Measurements from ENCODE around the gene ATXN10.

The ATXN10 gene

DNA sequence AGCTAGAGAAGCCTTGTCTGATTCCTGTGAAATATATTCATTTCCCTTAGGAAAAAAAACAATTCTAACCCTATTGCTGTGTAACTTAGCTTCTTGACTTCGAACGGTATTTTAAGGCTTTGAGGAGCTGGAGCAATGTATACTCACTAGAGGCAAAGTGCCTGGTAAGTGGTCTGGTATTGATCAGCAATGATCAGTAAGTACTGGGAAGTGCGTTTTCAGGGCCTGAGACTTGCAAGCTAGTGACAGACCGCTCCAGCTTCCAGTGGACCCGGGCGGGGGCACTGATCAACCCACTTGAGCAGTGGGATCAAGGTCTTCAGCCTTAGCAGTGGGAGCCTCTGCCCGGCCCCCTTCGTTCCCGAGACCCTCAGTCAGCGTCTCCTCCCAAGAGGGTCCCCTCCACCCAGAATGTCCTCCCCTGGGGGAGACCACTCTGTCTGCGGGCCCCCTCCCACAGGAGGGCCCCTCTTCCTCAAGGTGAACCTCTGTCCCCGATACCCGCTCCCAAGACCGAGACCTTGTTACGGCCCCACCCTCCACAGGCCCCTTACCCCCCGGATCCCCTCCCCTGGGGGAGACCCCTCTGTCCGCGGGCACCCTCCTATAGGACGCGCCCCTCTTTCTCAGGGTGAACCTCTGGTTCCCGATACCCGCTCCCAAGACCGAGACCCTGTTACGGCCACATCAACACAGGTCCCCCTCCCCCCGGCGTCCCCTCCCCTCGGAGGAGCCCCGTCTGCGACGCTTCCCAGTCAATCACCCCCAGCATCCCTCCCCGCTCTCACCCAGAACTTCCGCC, 452 bp upstream of the ATXN10 start:
- DNase-seq (ENCODE audit: extremely low spot score) = no peak
- TF ChIP-seq, protein P1, sequence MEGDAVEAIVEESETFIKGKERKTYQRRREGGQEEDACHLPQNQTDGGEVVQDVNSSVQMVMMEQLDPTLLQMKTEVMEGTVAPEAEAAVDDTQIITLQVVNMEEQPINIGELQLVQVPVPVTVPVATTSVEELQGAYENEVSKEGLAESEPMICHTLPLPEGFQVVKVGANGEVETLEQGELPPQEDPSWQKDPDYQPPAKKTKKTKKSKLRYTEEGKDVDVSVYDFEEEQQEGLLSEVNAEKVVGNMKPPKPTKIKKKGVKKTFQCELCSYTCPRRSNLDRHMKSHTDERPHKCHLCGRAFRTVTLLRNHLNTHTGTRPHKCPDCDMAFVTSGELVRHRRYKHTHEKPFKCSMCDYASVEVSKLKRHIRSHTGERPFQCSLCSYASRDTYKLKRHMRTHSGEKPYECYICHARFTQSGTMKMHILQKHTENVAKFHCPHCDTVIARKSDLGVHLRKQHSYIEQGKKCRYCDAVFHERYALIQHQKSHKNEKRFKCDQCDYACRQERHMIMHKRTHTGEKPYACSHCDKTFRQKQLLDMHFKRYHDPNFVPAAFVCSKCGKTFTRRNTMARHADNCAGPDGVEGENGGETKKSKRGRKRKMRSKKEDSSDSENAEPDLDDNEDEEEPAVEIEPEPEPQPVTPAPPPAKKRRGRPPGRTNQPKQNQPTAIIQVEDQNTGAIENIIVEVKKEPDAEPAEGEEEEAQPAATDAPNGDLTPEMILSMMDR (IDR thresholded peaks at IDR 0.05; ENCODE audit: control extremely low read depth, extremely low read depth, low read depth, missing control alignments) = no peak
- CTCF ChIA-PET = interaction anchor here (0.8 to 1.5 kb wide), 3 partner anchors 9 to 26 kb away, joined by 3 to 5 read pairs (median 3); no protein-coding TSS in a partner anchor
- POLR2A ChIA-PET = no interaction called here

DNA sequence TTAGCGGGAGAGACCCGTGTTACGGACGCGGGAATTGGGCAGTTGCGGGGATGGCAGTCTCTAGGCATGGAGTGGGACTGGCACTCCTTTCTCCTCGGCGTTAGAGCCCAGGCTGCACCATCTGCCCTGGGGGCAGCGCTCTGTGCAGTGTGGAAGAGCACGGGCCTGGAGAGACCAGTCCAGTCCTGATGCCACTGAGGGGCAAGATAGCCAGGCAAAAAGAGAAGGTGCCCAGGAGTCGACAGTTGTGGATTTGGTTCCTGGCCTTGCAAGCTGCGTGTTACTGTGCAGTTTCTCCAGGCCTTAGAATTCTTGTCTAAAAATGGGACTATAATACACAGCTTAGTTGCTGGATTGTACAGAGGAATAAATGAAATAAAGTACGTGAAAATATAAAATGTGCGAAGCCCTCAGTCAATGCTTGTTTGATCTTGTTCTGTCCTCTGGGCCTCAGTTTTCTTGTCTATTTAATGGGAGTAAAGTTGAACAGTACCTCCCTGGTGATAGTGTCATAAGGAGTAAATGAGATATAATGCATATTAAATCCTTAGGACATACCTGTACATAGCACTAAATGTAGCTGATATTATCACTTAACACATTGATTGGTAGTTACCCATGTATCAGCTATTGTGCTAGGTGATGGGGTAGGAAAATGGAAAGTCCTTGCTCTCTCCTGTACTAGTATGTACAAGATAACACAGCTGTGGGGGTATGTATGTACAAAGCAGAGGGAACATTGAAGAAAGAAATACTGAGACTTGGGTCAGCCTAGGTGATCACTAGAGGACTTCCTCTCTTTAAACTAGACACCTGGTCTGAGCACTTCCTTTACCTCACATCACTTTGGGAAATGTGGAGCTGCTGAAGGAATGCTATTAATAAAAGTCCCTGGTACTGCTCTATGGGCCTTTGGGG, 1.2 kb downstream of the ATXN10 start:
- TF ChIP-seq, protein P1 (IDR thresholded peaks at IDR 0.05; ENCODE audit: control extremely low read depth, extremely low read depth, low read depth, missing control alignments) = no peak
- DNase-seq (ENCODE audit: extremely low spot score) = no peak
- CTCF ChIA-PET = interaction anchor here (1.1 to 1.5 kb wide), 4 partner anchors 8 to 191 kb away, joined by 3 to 4 read pairs (median 3); no protein-coding TSS in a partner anchor
- POLR2A ChIA-PET = no interaction called here

DNA sequence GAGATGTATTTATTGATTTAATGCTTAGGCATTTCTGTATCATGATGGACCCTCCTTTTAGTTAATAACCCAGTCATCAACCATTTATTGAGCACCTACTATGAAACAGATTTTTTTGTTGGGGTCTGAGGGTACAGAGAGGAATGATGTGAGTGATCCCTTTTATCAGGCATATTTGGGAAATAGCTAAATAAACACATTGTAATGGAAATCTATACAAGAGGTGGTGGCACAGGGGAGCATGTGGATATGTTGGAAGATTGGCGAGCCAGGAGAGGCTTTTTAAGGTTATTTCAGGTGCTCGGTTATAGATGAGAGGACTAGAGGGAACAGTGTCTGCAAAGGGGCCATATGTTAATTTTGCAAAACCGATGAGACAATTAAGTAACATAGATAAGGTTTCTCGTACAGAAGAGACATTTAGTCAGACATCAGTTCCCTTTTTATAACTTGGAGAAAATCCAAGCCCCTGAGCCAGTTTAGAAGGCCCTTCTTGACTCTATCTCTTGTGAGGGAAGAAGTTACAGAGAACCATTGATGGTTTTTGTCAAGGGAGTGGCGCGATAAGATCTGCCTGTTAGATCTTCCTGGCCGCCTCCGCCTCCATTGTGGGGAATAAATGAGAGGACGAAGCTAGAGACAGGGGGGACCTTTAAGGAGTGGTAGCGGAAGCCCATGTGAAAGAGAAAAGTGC, 2.0 kb downstream of the ATXN10 start:
- ChIA-PET POLR2A (no interaction called here), CTCF (interaction anchor here (1.1 to 1.5 kb wide), 4 partner anchors 7 to 190 kb away, joined by 3 to 4 read pairs (median 3); no protein-coding TSS in a partner anchor)
- DNase-seq (ENCODE audit: extremely low spot score) = no peak
- TF ChIP-seq, protein P1 (IDR thresholded peaks at IDR 0.05; ENCODE audit: control extremely low read depth, extremely low read depth, low read depth, missing control alignments) = no peak

DNA sequence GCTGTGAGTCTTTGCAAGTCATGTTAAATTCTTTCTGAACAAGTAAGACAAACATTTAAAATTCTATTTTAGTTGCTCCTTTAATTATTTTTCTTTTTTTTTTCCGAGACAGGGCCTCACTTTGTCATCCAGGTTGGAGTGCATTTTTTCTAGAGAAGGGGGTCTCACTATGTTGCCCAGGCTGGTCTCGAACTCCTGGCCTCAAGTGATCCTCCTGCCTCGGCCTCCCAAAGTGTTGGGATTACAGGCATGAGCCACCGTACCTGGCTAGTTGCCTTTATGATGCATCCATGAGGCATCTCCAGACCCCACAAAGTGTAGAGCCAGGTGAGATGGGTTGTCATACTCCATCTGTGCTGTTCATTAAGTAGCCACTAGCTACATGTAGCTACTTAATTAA, 4.4 kb downstream of the ATXN10 start:
- ChIA-PET CTCF (interaction anchor here (1.6 kb wide), 1 partner anchor 9 kb away, joined by 4 read pairs; no protein-coding TSS in a partner anchor), POLR2A (no interaction called here)
- TF ChIP-seq, protein P1 (IDR thresholded peaks at IDR 0.05; ENCODE audit: control extremely low read depth, extremely low read depth, low read depth, missing control alignments) = no peak
- DNase-seq (ENCODE audit: extremely low spot score) = no peak

DNA sequence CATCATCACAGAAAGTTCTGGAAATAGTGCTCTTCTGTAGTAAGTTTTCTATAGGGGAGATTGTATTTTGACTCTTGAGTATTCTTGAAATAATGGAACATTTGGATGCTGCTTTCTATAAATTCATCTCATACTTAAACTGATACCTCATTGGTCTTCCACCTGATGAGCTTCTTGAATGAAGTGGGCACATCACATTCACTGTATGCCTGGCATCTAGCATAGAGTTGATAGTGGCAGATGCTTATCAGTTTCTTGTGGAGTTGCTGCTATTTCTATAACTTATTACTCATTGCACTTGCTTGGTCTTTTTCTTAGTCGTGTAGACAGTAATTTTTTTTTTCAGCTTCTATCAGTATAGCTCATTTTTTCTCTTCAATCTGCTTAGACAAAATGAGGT, 5.4 kb downstream of the ATXN10 start:
- no peak for DNase-seq (ENCODE audit: extremely low spot score)
- ChIA-PET POLR2A (no interaction called here), CTCF (interaction anchor here (1.1 to 1.6 kb wide), 3 partner anchors 8 to 32 kb away, joined by 3 to 4 read pairs (median 3); no protein-coding TSS in a partner anchor)
- TF ChIP-seq, protein P1 (IDR thresholded peaks at IDR 0.05; ENCODE audit: control extremely low read depth, extremely low read depth, low read depth, missing control alignments) = no peak

Measured in GM10248 (cell line).